ENCODE measurements around the gene SLX9. TPM values are rescaled to one million over a fixed set of nuclear protein-coding genes. Genes with fewer than 3 reads are reported as not detected.
"Not testable (repeated sequence)": the region's sequence is repeated elsewhere in the genome, so short reads cannot be mapped to it uniquely, and the experiment has no call there.

SLX9 gene
- total and polyA plus RNA-seq, 9 donors, result 5.6 to 24.1 (median 16.6) TPM

DNA sequence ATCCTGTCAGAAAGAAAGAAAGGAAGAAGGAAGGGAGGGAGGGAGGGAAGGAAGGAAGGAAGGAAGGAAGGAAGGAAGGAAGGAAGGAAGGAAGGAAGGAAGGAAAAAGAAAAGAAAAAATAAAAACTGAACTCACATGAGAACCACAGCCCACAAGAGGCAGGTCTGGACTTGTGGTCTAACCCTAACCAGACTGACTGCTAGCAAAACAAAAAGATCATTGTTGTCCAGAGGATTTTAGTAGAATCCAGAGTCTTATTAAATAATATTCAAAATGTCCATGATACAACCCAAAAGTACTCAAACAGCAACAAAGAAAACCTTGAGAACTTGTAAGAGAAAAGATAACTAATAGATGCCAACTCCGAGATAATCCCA is 14.5 kb upstream of the SLX9 start:
- TF ChIP-seq POLR2A (IDR thresholded peaks at IDR 0.05), result no peak
- TF ChIP-seq EP300 (IDR thresholded peaks at IDR 0.05), result no peak
- TF ChIP-seq, protein P1, sequence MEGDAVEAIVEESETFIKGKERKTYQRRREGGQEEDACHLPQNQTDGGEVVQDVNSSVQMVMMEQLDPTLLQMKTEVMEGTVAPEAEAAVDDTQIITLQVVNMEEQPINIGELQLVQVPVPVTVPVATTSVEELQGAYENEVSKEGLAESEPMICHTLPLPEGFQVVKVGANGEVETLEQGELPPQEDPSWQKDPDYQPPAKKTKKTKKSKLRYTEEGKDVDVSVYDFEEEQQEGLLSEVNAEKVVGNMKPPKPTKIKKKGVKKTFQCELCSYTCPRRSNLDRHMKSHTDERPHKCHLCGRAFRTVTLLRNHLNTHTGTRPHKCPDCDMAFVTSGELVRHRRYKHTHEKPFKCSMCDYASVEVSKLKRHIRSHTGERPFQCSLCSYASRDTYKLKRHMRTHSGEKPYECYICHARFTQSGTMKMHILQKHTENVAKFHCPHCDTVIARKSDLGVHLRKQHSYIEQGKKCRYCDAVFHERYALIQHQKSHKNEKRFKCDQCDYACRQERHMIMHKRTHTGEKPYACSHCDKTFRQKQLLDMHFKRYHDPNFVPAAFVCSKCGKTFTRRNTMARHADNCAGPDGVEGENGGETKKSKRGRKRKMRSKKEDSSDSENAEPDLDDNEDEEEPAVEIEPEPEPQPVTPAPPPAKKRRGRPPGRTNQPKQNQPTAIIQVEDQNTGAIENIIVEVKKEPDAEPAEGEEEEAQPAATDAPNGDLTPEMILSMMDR (IDR thresholded peaks at IDR 0.05), result no peak
- H3K36me3 ChIP-seq, result no peaks in the 10 kb centered on the region
- no peak overlapping the region for H3K27ac ChIP-seq
- peaks cover 0 to 6% of the 10 kb centered on the region in 2 donors for H3K9me3 ChIP-seq
- no peak for DNase-seq
- H3K4me3 ChIP-seq, result no peak overlapping the region
- WGBS, 3 donors, result 76 to 80% (median 77%) methylated on average over 1 of the region's 1 CpG
- H3K27me3 ChIP-seq, result no peaks in the 10 kb centered on the region
- intact Hi-C loops (cut with DNase I), result no loop called here
- no peaks in the 10 kb centered on the region for H3K4me1 ChIP-seq (ENCODE audit: insufficient read depth)

GRCh38 chr21:44926331-44927101 is 13.3 kb upstream of the SLX9 start:
- Histone ChIP-seq H3K36me3 (no peaks in the 10 kb centered on the region), H3K4me3 (no peak overlapping the region), H3K9me3 (peaks cover 0 to 6% of the 10 kb centered on the region in 2 donors), H3K27me3 (peaks cover under 1% of the 10 kb centered on the region), H3K4me1 (ENCODE audit: insufficient read depth) (no peaks in the 10 kb centered on the region), H3K27ac (no peak overlapping the region)
- 56 to 63% (median 57%) methylated on average over 23 to 24 of the region's 24 CpGs for WGBS, 3 donors
- TF ChIP-seq POLR2A (IDR thresholded peaks at IDR 0.05), result no peak
- TF ChIP-seq EP300 (IDR thresholded peaks at IDR 0.05), result no peak
- TF ChIP-seq, protein P1 (IDR thresholded peaks at IDR 0.05), result no peak
- DNase-seq, result no peak
- intact Hi-C loops (cut with DNase I), result no loop called here

- DNase-seq, result no peak
- Histone ChIP-seq H3K4me3 (no peak overlapping the region), H3K36me3 (no peaks in the 10 kb centered on the region), H3K4me1 (ENCODE audit: insufficient read depth) (no peaks in the 10 kb centered on the region), H3K9me3 (peaks cover 0 to 6% of the 10 kb centered on the region in 2 donors), H3K27ac (no peak overlapping the region), H3K27me3 (peaks cover 3% of the 10 kb centered on the region)
- TF ChIP-seq, protein P1 (IDR thresholded peaks at IDR 0.05), result no peak
- TF ChIP-seq POLR2A (IDR thresholded peaks at IDR 0.05), result no peak
- TF ChIP-seq EP300 (IDR thresholded peaks at IDR 0.05), result no peak
- intact Hi-C loops (cut with DNase I), result no loop called here
- 4 to 19% (median 14%) methylated on average over 4 of the region's 4 CpGs for WGBS, 3 donors
Measured at GRCh38 chr21:44927259-44927586, 12.6 kb upstream of the SLX9 start.

- TF ChIP-seq, protein P1 (IDR thresholded peaks at IDR 0.05), result no peak
- TF ChIP-seq EP300 (IDR thresholded peaks at IDR 0.05), result no peak
- H3K9me3 ChIP-seq, result peaks cover 0 to 6% of the 10 kb centered on the region in 2 donors
- peaks cover 7% of the 10 kb centered on the region for H3K27me3 ChIP-seq
- H3K36me3 ChIP-seq, result no peaks in the 10 kb centered on the region
- WGBS, 3 donors, result 6 to 13% (median 7%) methylated on average over 19 of the region's 19 CpGs
- H3K27ac ChIP-seq, result no peak overlapping the region
- intact Hi-C loops (cut with DNase I), result no loop called here
- H3K4me3 ChIP-seq, result no peak overlapping the region
- H3K4me1 ChIP-seq (ENCODE audit: insufficient read depth), result no peaks in the 10 kb centered on the region
- DNase-seq, result no peak
Measured at GRCh38 chr21:44927587-44928461, 12.0 kb upstream of the SLX9 start.

GRCh38 chr21:44928500-44929241 is 11.2 kb upstream of the SLX9 start:
- H3K27ac ChIP-seq; H3K9me3 ChIP-seq; H3K4me3 ChIP-seq; DNase-seq; intact Hi-C loops (cut with DNase I); H3K4me1 ChIP-seq (ENCODE audit: insufficient read depth); H3K36me3 ChIP-seq; H3K27me3 ChIP-seq: not testable (repeated sequence)
- WGBS, 3 donors, result 48 to 57% (median 49%) methylated on average over 16 of the region's 16 CpGs
